Cardiac septum (tissue), 1 donor: ENCODE data around the gene RERE. TPM values are rescaled to one million over a fixed set of nuclear protein-coding genes. Genes with fewer than 3 reads are reported as not detected.
A peak's percentile ranks its signal among the peaks of the same experiment; 100 is the strongest.

Experiments
- DNase-seq: peaks from one replicate; pipeline ENCODE4 v3.0.0-alpha.2; 2020; ENCODE audit warnings: low spot score
- intact Hi-C: fragments of 100-400 bp; cut with DNase I; formaldehyde crosslinking; loops from one replicate; pipeline ENCODE4 v1.14.0; 2022
- total RNA-seq: library from RNA; stranded (reverse); fragmentation: NEBNext Ultra II Directional; extraction: Animal tissue kit (Norgen Biotek cat#: 25700); gene quantifications from one replicate; pipeline ENCODE4 v1.2.1, GENCODE V29; 2021
- donor health status: DM: no; HTN: no; CAD: no.

The RERE gene
- total RNA-seq, 1 donor from 2014 or later = 102 TPM

DNA sequence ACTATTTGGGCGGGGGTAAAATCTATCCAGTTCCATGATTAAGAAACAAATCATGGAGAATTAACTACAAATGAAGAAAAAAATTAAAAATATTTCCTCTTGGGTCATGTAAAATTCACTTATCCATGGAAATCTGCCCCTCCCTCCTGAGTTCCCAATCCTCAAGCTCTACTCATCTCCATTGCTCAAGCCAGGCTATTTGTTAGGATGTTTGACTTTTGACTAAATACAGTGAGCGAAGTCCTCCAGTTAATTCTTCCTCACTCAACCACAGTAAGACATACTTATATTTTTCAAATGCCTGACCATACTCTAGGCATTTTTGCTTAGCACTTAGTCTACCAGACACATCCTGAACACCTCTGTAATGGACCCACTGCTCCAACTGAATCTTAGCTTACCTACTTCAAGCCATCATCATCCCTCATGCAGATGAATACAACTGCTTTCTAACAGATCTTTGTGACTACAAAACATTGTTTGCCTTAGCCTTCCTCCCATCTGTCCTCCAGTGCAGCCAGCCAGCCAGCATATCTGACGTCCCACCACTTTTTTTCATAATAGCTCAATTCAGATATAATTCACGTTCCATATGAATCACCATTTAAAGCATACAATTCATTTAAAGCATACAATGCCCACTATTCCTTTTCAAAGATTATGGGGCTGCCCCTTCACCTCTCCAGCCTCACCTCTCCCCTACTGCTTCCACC, 154.2 kb downstream of the RERE start:
- no peak for DNase-seq
- intact Hi-C loops = loop anchor here (5.0 kb wide), 1 partner anchor 39 kb away; no protein-coding TSS in a partner anchor

DNA sequence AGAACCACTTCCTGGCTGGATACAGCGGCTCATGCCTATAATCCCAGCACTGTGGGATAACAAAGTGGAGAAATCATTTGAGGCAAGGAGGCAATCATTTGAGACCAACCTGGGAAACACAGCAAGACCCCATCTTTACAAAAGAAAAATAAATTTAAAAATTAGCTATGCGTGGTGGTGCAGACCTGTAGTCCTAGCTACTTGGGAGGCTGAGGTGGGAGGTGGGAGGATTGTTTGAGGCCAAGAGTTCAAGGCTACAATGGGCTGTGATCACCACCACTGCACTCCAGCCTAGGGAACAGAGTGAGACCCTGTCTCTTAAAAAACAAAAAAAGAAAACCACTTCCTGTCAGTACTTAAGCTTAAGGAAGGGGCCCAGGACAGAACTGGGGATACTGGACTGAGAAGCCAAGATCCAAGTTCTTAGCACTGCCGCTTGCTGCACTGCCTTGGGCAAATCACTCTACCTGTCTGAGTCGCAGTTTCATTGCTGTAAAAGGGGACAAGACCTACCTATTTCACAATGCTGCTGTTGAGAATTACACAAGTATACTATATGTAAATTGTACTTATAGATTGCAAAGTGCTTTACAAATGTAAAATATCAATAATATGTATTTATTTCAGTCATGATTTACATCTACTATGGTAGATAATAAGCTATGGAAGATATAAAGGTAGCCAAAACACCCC, 154.9 kb downstream of the RERE start:
- no peak for DNase-seq
- intact Hi-C loops = loop anchor here (5.0 kb wide), 1 partner anchor 40 kb away; no protein-coding TSS in a partner anchor

DNA sequence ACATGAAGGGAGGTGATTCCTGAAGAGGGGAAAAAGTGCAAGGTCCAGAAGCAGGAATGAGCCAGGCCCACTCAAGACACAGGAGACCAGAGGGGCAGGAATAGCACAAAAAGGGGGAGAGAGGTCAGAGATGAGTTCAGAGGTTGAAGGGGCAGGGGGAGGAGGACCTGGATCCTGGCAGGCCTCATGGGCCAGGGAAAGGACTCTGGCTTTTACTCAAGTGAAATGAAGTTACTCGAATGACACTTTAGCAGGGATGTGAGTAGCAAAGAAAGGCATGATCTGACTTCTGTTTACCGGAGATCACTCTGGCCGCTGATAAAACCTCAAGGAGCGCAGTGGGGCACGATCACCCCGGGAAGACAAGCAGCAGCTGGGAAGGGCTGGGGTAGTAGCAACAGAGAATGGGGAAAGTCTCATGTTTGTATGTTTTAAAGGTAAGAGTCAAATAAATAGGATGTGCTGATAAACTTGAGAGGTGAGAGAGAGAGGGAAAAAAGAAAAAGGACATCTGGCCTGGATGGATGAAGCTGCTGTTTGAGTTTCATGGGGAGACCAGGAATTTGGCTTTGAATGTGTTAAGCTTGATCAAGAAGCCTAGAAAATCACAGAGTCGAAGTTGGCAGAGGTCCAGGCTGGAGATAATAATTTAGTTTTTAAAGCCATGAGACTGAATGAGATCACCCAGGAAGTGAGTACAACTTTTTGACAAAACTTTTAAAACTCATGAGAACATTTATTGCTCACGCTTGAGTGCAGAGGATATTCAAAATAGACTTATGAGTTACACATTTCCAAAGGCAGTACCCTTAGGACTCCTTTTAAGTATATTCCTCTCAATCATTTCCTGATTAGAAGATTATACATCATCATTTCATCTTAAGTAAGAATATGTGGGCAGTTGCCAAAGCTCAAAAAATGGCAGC, 156.0 kb downstream of the RERE start:
- intact Hi-C loops = loop anchor here (5.0 kb wide), 1 partner anchor 41 kb away; no protein-coding TSS in a partner anchor
- DNase-seq = no peak

DNA sequence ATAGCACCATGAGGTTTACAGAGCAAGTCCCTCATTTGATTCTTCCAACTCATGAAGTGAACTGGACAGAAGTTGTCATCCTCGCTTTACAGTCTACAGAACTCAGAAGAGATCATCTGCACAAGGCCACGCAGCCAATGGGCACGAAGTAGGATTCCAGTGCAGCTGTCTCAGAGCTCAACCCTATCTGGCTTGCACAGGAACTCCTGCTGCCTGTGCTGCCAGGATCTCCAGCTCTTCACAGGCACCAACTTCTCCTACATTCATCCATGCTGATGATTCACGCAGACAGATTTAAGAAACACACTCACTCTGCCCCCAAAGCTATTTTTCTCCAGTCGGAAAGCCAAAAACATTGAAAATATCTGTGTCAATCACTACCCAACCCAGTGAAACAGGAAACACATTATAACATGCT, 157.0 kb downstream of the RERE start:
- DNase-seq = peak; percentile 76
- intact Hi-C loops = loop anchor here (5.0 kb wide), 1 partner anchor 42 kb away; no protein-coding TSS in a partner anchor

DNA sequence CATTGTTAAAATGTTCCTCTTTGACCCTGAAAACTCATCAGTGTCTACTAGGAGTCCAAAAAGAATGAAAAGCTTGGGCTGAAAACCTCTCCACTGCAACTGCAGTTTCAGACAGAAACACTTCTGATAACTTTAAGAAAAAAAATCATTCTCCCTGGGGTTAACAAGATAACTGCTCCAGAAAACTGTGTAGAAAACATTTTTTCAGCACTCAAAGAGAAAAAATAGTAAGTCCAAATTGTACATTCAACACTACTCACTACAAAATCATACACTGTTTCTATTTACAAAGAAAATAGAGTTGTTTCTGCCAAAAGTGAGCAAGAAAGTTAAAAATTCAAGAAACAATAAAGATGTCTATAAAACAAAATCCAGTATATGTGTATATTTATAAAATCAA, 157.8 kb downstream of the RERE start:
- no peak for DNase-seq
- intact Hi-C loops = no loop called here

DNA sequence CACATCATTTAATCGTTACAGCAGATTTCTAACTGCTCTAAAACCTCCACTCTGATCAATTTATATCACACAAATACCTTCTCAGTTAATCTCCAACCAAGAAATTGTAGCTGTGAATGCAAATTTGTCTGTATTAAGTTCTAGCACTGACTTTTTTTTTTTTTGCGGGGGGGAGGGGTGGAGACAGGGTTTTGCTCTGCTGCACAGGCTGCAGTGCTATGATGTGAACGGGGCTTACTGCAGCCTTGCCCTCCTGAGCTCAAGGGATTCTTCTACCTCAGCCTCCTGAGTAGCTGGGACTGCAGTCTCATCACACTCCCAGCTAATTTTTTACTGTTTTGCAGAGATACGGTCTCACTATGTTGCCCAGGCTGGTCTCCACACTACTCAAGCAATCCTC, 163.6 kb downstream of the RERE start:
- intact Hi-C loops = no loop called here
- no peak for DNase-seq

DNA sequence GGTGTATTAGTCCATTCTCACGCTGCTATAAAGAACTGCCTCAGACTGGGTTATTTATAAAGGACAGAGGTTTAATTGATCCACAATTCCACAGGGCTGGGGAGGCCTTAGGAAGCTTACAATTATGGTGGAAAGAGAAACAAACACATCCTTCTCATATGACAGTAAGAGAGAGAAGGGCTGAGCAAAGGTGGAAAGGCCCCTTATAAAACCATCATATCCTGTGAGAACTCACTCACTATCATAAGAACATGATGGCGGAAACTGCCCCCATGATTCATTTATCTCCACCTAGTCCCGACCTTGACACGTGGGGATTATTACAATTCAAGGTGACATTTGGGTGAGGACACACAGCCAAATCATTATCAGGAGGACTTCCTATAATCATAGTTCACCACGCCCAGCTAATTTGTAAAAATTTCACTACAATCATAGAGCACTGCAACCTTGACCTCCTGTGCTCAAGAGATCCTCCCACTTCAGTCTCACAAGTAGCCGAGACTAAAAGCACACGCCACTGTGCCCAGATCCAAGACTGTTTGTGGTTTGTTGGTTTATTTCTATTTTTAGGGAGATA, 164.9 kb downstream of the RERE start:
- intact Hi-C loops = no loop called here
- no peak for DNase-seq

DNA sequence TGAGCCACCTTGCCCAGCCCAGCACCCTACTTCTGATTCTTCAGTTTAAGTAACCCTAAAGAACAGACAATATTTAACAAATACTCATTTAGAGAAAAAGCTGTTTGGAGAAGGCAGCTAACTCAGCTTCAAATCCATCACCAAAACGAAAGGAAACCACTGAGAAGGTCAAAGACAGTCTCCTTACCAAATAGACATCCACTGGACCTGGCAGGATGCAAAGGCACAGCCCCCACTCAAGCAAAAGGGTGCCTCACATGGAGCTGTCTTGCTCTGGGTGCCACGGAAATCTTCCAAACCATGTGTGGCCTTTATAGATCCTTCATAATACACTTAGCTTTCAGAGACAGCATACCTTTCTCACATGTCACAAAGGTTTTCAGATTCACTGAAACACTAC, 165.5 kb downstream of the RERE start:
- intact Hi-C loops = no loop called here
- no peak for DNase-seq

DNA sequence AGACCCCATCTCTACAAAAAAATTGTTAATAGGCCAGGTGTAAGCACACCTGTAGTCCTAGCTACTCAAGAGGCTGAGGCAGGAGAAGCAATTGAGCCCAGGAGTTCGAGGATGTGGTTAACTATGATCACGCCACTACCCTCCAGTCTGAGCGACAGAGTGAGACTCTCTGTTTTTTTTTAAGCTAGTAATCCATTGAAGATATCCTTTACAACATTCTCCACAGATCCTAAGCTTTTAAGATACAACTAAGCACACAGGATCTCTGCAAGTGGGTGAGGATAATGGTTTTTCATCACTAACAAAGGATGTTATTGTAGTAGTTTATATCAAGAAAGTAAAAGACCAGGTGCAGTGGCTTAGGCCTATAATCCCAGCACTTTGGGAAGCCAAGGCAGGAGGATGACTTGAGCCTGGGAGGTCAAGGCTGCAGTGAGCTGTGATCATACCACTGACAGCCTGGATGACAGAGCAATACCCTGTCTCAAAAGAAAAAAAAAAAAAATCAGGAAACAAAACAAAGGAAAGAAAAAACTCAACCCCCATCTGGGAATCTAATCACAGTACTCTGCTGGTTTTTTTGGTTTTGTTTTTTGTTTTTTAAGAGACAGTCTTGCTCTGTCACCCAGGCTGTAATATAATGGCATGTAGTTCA, 166.1 kb downstream of the RERE start:
- intact Hi-C loops = no loop called here
- no peak for DNase-seq

DNA sequence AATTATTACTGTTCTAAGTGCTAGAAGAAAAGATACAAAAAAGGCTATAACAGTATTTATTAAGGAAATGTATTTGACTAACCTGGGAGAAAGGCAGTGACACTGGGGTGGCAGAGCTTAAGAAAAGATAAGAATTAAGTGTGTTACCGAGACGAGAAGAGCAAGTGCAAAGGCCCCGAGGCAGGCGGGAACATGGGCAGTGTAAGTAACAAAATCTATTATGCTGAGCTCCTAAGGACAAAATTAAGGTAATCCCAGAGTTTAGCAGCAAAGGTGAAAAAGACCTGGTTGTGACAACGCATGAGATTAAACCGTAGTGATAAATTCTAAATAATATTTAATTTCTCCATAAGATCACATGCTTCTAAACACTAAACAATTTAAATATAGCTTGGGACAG, 167.6 kb downstream of the RERE start:
- DNase-seq = no peak

DNA sequence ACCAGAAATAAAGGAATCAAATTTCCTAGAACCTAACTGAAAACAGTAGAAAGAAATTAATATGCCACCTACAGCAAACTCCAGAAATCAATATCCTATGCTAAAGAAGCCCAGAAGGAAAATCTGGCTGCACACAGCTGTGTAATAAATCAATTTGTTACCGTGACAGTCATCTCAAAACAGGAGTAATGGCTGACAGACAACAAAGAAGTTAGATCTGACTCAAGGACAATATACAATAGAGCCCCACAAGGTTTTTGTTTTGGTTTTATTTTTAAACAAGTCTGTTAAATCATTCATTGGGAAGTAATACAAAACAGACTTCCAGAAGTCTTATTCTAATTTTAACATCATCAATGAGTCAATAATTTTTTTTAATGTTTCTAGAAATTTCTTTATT, 168.4 kb downstream of the RERE start:
- intact Hi-C loops = no loop called here
- DNase-seq = no peak

More for the DNA sequence above, 167.6 kb downstream of the RERE start:
- intact Hi-C loops = no loop called here

DNA sequence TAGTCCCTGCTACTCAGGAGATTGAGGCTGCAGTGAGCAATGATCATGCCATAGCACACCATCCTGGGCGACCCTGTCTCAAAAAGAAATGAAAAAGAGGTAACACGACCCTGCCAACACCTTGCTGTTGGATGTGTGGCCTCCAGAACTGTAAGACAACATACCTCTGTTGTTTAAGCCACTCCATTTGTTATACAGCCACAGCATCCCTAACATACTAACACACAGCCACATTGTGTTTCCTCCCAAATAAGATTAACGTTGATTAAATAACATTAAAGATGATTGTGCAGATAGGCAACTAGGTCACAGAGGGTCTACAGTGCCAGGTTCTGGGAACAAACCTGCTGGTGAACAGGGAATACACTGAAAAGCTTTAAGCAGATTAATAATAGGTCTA, 170.4 kb downstream of the RERE start:
- DNase-seq = no peak

DNA sequence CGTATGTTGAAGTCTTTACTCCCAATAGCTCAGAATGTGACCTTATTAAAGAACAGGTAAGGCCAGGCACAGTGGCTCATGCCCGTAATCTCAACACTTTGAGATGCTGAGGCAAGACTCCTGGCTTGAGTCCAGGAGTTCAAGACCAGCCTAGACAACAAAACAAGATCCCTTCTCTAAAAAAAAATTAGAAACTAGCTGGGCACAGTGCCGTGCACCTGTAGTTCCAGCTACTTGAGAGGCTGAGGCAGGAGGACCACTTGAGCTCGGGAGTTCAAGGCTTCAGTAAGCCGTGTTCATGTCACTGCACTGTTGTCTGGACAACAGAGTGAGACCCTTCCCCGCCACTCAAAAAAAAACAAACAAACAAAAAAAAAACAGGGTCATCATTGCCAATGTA, 171.3 kb downstream of the RERE start:
- intact Hi-C loops = no loop called here
- no peak for DNase-seq

More for the DNA sequence above, 170.4 kb downstream of the RERE start:
- intact Hi-C loops = no loop called here

DNA sequence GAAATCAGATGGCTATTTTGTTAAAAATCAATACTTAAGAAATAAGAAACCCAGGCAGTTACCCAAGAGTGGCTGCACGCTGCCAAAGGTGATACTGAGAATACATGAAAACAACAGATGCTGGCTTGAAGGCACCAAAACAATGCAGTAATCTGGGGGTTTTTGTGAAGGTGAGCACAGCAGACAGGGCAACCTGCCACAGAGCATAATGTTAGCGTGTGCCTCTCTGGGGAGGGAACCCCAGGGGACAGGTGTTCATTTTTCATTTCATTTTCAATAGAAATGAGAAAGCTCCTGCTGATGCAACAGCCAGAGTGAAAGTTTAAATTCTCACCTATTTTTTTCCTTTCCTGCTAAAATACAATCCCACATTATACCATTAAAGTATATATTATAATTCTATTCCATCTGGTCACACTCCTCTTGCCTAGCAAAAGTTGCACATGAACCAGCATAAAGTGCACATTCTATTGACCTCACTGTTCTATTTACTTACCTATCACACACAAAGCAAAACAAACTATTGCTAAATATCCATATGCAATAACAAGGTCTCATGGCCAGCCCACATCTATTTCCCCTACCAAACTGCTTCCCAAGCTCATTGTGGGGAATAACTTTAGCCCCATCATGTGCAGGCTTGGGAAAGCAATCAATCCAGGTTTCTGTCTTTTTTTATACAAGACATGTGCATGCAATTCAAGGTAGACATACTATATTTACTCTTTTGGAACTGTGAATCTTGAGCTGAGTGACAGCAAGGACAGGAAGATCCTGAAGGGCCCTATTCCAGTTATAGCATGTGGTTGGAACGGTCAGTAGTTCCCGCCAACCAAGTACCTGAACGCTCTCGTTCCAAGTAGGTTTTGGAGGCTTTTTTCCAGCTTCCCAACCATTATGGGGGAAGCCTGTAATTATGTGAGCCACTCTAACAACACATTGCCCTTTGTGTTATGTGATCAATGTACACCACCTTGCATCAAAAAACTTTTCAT, 173.6 kb downstream of the RERE start:
- intact Hi-C loops = no loop called here
- no peak for DNase-seq

DNA sequence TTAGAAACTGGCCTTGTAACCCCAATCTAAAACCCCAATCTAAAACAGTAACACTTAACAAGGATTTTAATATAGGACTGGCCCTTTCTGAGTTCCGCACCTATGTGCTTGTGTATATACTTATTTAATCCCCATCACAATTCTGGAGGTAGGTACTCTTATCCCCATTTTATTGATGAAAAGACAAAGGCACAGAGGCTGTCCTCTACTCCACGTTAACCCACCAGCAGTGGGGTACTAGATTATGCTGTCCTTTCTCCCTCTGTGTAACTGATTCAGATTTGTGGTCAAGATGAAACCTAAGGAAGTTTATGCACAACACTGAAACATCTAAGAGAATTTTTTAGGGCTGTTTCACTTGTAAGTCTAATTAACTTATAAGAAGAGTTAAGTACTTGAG, 175.3 kb downstream of the RERE start:
- intact Hi-C loops = no loop called here
- DNase-seq = no peak

DNA sequence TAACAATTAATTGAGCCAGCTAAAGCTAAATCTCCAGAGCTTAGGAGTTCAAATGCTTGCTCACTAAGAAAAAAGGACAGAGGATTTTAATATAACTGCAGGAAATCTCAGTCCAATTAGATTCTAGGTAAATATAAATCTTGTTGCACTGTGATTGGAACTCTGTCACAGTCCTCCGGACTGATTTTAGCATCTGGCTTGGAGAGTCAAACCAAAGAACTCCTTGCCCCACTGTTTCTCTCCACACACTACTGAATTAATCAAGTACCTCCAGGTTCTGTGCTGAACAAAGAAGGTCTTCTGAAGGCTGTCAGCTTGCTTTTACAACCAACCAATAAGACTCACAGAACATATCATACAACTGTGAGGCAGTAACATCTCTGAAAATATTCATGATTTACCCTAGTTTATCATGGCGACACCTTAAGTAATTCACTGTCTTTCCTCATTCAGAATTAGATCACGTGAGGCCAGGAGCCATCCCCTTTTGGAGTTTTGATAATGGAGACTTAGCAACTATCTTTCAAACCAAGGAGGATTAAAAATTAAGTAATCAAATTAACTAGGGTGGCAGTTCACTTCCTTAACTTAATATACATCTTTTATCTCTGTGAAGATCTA, 176.0 kb downstream of the RERE start:
- intact Hi-C loops = no loop called here
- DNase-seq = no peak

DNA sequence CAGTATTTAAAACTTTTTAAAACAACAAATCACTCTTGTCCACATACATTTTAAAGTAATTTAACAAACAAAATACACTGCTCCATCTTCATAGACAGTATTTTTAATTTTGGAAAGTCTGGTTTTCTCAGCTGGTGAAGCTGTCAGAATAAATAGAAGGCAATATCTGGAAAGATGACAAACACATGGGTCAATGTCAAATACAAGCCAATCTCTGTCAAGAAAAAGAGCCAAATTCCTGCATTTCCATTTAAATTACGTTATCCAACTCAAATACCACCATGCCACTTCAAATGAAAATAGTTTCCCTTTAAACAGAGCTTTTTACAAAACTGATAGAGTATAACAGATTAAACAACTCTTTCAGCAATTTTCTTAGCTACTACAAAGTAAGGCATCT, 176.5 kb downstream of the RERE start:
- DNase-seq = no peak
- intact Hi-C loops = no loop called here

DNA sequence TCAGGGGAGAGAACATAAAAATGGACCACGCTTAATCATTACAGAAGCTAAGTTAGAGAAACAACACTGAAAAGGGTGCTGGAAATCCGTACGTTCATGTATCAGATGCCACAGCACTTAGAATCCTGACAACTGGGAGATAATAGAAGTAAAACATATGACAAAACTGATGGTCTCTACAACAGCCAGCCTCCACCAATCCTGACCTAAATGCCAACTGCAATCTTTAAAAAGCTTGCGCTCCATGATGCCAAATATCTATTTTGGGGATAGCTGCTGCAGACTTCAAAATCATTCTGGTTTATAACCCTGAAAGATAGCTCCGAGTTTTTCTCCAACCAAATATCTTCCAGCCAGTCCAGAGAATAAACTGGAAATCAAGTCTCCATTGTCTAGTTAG, 178.3 kb downstream of the RERE start:
- no peak for DNase-seq
- intact Hi-C loops = no loop called here
